H1 (cell line): Measurements from ENCODE around the gene DYNLRB2. TPM values are rescaled to one million over a fixed set of nuclear protein-coding genes. Genes with fewer than 3 reads are reported as not detected.

ENCODE experiments used
- CTCF ChIA-PET: fragments of 300-600 bp; sonication (Branson Sonifier 250); formaldehyde crosslinking; loops from one replicate; lab custom pipeline; 2021; ENCODE audit not compliant: partially characterized antibody; lab: Charles Lee
- POLR2A ChIA-PET: fragments of 300-600 bp; sonication (Branson Sonifier 250); formaldehyde crosslinking; loops from one replicate; lab custom pipeline; 2021; ENCODE audit warnings: inconsistent platforms; ENCODE audit not compliant: partially characterized antibody; lab: Charles Lee
- DNase-seq, 2 experiments: peaks; one replicate each; pipeline versions ENCODE4 v3.0.0 to v3.0.0-alpha.2; 2010 to 2022; ENCODE audit warnings: low spot score in 2 of 2, low read depth in 1 of 2, mixed read lengths in 1 of 2
- FAIRE-seq: peaks from 2 replicates; lab custom pipeline; 2011; peaks lifted over from hg19 to GRCh38; lab: Jason Lieb, UNC
- H2AFZ ChIP-seq: 2 replicates; pipeline ENCODE4 v1.8.1; 2012; ENCODE audit warnings: low read length, inconsistent platforms
- H2AK5ac ChIP-seq: 2 replicates; pipeline ENCODE4 v1.6.1; 2013; ENCODE audit warnings: low read depth, low read length
- H2BK120ac ChIP-seq: replicated peaks from 2 replicates; pipeline ENCODE3; 2013; ENCODE audit warnings: low read depth, low read length, inconsistent platforms
- H2BK12ac ChIP-seq: 2 replicates; pipeline ENCODE4 v1.6.1; 2013; ENCODE audit warnings: low read depth, low read length
- H2BK15ac ChIP-seq: 2 replicates; pipeline ENCODE4 v1.6.1; 2013; ENCODE audit warnings: low read length
- H2BK20ac ChIP-seq: 2 replicates; pipeline ENCODE4 v1.6.1; 2013; ENCODE audit warnings: low read length
- H2BK5ac ChIP-seq: 2 replicates; pipeline ENCODE4 v1.6.1; 2013; ENCODE audit warnings: low read depth, low read length
- H3K14ac ChIP-seq: 2 replicates; pipeline ENCODE4 v1.6.1; 2013; ENCODE audit warnings: inconsistent platforms; ENCODE audit not compliant: insufficient read length
- H3K18ac ChIP-seq: 2 replicates; pipeline ENCODE4 v1.6.1; 2013; ENCODE audit warnings: low read length; ENCODE audit errors: extremely low read depth
- H3K23ac ChIP-seq: 2 replicates; pipeline ENCODE4 v1.6.1; 2013; ENCODE audit warnings: inconsistent platforms; ENCODE audit not compliant: insufficient read length
- H3K23me2 ChIP-seq: 2 replicates; pipeline ENCODE4 v1.6.1; 2013; ENCODE audit warnings: low read depth, low read length
- H3K27ac ChIP-seq: 2 replicates; pipeline ENCODE4 v1.6.1; 2011; ENCODE audit warnings: low read depth, low read length, inconsistent platforms
- H3K27me3 ChIP-seq, 4 experiments: replicated peaks in 1 of 4; 1 replicate in 1 of 4; 2 replicates in 3 of 4; pipeline versions ENCODE4 v1.6.1 to v1.8.1; 2011 to 2013; ENCODE audit warnings: low read length in 3 of 4, mild to moderate bottlenecking in 3 of 4, inconsistent platforms in 2 of 4, mixed read lengths in 2 of 4, moderate library complexity in 1 of 4; ENCODE audit not compliant: control insufficient read depth in 3 of 4, insufficient read depth in 3 of 4; ENCODE audit errors: extremely low read depth in 1 of 4
- H3K36me3 ChIP-seq, 4 experiments: 2 replicates each; pipeline versions ENCODE4 v1.6.1 to v1.8.1; 2011 to 2013; ENCODE audit warnings: mild to moderate bottlenecking in 4 of 4, low read length in 3 of 4, moderate library complexity in 2 of 4, control low read depth in 1 of 4, inconsistent platforms in 1 of 4; ENCODE audit not compliant: insufficient read depth in 4 of 4, control insufficient read depth in 2 of 4
- H3K4ac ChIP-seq: replicated peaks from 2 replicates; pipeline ENCODE3; 2013; ENCODE audit warnings: low read length, low read depth, mixed read lengths, inconsistent platforms; ENCODE audit not compliant: insufficient read length
- H3K4me1 ChIP-seq, 4 experiments: replicated peaks in 1 of 4; 1 replicate in 1 of 4; 2 replicates in 3 of 4; pipeline versions ENCODE4 v1.6.1 to v1.8.1; 2011 to 2013; ENCODE audit warnings: low read length in 3 of 4, inconsistent platforms in 2 of 4, mixed read lengths in 1 of 4; ENCODE audit not compliant: insufficient read depth in 4 of 4, control insufficient read depth in 3 of 4
- H3K4me2 ChIP-seq, 2 experiments: 2 replicates each; pipeline versions ENCODE4 v1.6.1 to v1.8.1; 2011 to 2013; ENCODE audit warnings: low read depth in 2 of 2, low read length in 2 of 2, control low read depth in 1 of 2, inconsistent platforms in 1 of 2, mild to moderate bottlenecking in 1 of 2; ENCODE audit not compliant: insufficient read depth in 1 of 2
- H3K4me3 ChIP-seq, 4 experiments: fragments of 200-600, 300-600 bp in 1 of 4; sonication (generic), shearing (Covaris generic), sonication (Bioruptor Twin) in 1 of 4; 2 replicates each; pipeline versions ENCODE4 v1.5.1 to v1.8.1; 2011 to 2016; ENCODE audit warnings: low read length in 4 of 4, low read depth in 3 of 4, control low read depth in 2 of 4, inconsistent platforms in 2 of 4, mild to moderate bottlenecking in 2 of 4, mixed read lengths in 1 of 4, moderate library complexity in 1 of 4; ENCODE audit not compliant: insufficient read depth in 2 of 4; ENCODE audit errors: extremely low read depth in 1 of 4
- H3K56ac ChIP-seq: replicated peaks from 2 replicates; pipeline ENCODE3; 2013; ENCODE audit warnings: low read depth, mild to moderate bottlenecking, mixed read lengths, low read length, inconsistent platforms; ENCODE audit not compliant: insufficient read length
- H3K79me1 ChIP-seq: 2 replicates; pipeline ENCODE4 v1.6.1; 2013; ENCODE audit warnings: low read depth, low read length, control low read depth
- H3K79me2 ChIP-seq, 2 experiments: 2 replicates each; pipeline versions ENCODE4 v1.6.1 to v1.8.1; 2012 to 2013; ENCODE audit warnings: low read length in 2 of 2, mild to moderate bottlenecking in 2 of 2, inconsistent platforms in 1 of 2; ENCODE audit not compliant: insufficient read depth in 2 of 2, control insufficient read depth in 1 of 2
- H3K9ac ChIP-seq, 4 experiments: replicated peaks in 1 of 4; 1 replicate in 1 of 4; 2 replicates in 3 of 4; pipeline versions ENCODE4 v1.6.1 to v1.8.1; 2011 to 2013; ENCODE audit warnings: low read depth in 3 of 4, low read length in 3 of 4, control low read depth in 2 of 4, mild to moderate bottlenecking in 2 of 4, moderate library complexity in 2 of 4, inconsistent platforms in 1 of 4; ENCODE audit errors: extremely low read depth in 1 of 4
- H3K9me3 ChIP-seq, 2 experiments: 2 replicates each; pipeline versions ENCODE4 v1.6.1 to v1.8.1; 2012 to 2013; ENCODE audit warnings: mild to moderate bottlenecking in 2 of 2, moderate library complexity in 2 of 2, control low read depth in 1 of 2, inconsistent platforms in 1 of 2, low read depth in 1 of 2, low read length in 1 of 2, mixed read lengths in 1 of 2; ENCODE audit not compliant: insufficient read depth in 2 of 2
- H4K20me1 ChIP-seq, 2 experiments: replicated peaks in 1 of 2; 2 replicates each; pipeline versions ENCODE3 to v1.8.1; 2011 to 2013; ENCODE audit warnings: inconsistent platforms in 2 of 2, low read length in 2 of 2, mild to moderate bottlenecking in 1 of 2; ENCODE audit not compliant: insufficient read depth in 2 of 2, control insufficient read depth in 1 of 2
- H4K5ac ChIP-seq: 2 replicates; pipeline ENCODE4 v1.6.1; 2013; ENCODE audit warnings: low read length, low read depth, mixed read lengths, inconsistent platforms; ENCODE audit not compliant: insufficient read length
- H4K8ac ChIP-seq: 2 replicates; pipeline ENCODE4 v1.8.0; 2013; ENCODE audit warnings: mild to moderate bottlenecking, moderate library complexity, low read length, inconsistent platforms; ENCODE audit not compliant: insufficient read depth; ENCODE audit errors: extremely low read depth
- H4K91ac ChIP-seq: replicated peaks from 2 replicates; pipeline ENCODE3; 2013; ENCODE audit warnings: low read length, mixed read lengths, inconsistent platforms; ENCODE audit not compliant: insufficient read length
- CHD1 ChIP-seq: IDR thresholded peaks from 2 replicates; pipeline ENCODE4 v1.6.1; 2012; ENCODE audit warnings: low read depth, low read length, improper control_type of control experiment
- CTCF ChIP-seq, 3 experiments: IDR thresholded peaks; 1 replicate in 2 of 3; 2 replicates in 1 of 3; pipeline versions ENCODE4 v1.5.1 to v1.6.1; 2011; ENCODE audit warnings: low read length in 3 of 3, mild to moderate bottlenecking in 3 of 3, inconsistent platforms in 2 of 3, low read depth in 1 of 3, moderate library complexity in 1 of 3; ENCODE audit not compliant: insufficient read depth in 1 of 3; ENCODE audit errors: control extremely low read depth in 1 of 3
- WGBS, 2 experiments: shearing (Covaris generic) in 1 of 2; methylation state at CpG; one replicate each; pipeline versions ENCODE4 v1.1.6 to v1.1.7; 2013 to 2015; ENCODE audit warnings: low lambda C conversion rate in 2 of 2, mixed read lengths in 2 of 2, inconsistent platforms in 1 of 2, low coverage in 1 of 2, missing lambda C conversion rate in 1 of 2; ENCODE audit not compliant: insufficient replicate concordance in 2 of 2, insufficient coverage in 1 of 2, insufficient read length in 1 of 2; ENCODE audit errors: extremely low coverage in 1 of 2, missing lambda C conversion rate in 1 of 2; 5-methylcytosine and 5-hydroxymethylcytosine counted together
- polyA plus RNA-seq, 7 experiments: library from polyadenylated mRNA; depleted of rRNA in 3 of 7; stranded (reverse) in 5 of 7; unstranded in 2 of 7; fragments of >200 nt in 5 of 7; fragments of 200-250 nt in 2 of 7; gene quantifications; 1 replicate in 5 of 7; 2 replicates in 1 of 7; 4 replicates in 1 of 7; pipeline versions ENCODE4 v1.2.1 to v1.2.3, GENCODE V29; 2011 to 2013; ENCODE audit warnings: missing spikeins in 2 of 7, mixed read lengths in 2 of 7
- total RNA-seq: library from RNA; stranded (reverse); fragmentation: NEBNext Ultra II Directional; extraction: Animal tissue kit (Norgen Biotek cat#: 25700); gene quantifications from 2 replicates; pipeline ENCODE4 v1.2.1, GENCODE V29; 2021

DYNLRB2 gene
- total and polyA plus RNA-seq, 2 of the 8 experiments (the other 6 are each of a cell fraction or from before 2014, with no cell fraction given) = not detected

- Histone ChIP-seq H3K27me3 (no peaks in the 10 kb centered on the region), H4K91ac (no peak overlapping the region), H3K4me3 (no peak overlapping the region), H2AFZ (no peak overlapping the region), H3K23ac (no peak overlapping the region), H3K18ac (no peak overlapping the region), H3K79me2 (no peaks in the 10 kb centered on the region), H2BK5ac (no peak overlapping the region), H4K20me1 (no peaks in the 10 kb centered on the region), H3K36me3 (no peaks in the 10 kb centered on the region), H3K4me1 (peaks cover 0 to 3% (median 0%) of the 10 kb centered on the region in 4 experiments; a peak in 1 of 7 replicates), H2BK120ac (no peak overlapping the region), H3K9ac (no peak overlapping the region), H3K4me2 (no peak overlapping the region), H2BK20ac (no peak overlapping the region), H3K27ac (no peak overlapping the region), H3K56ac (no peak overlapping the region), H2BK15ac (no peak overlapping the region), H2BK12ac (no peak overlapping the region), H4K8ac (no peak overlapping the region), H3K9me3 (no peaks in the 10 kb centered on the region), H3K4ac (no peak overlapping the region), H3K14ac (no peak overlapping the region), H2AK5ac (no peak overlapping the region), H3K79me1 (no peaks in the 10 kb centered on the region), H3K23me2 (no peaks in the 10 kb centered on the region), H4K5ac (no peak overlapping the region)
- TF ChIP-seq CTCF (IDR thresholded peaks at IDR 0.05; ENCODE audit: control extremely low read depth in 1 of 3, insufficient read depth in 1 of 3, low read depth in 1 of 3, low read length in 3 of 3) (peak in 1 of 3 experiments; percentile 1; a peak in 1 of 4 replicates), CHD1 (no peak)
- FAIRE-seq (no peak), DNase-seq (no peak)
- POLR2A ChIA-PET = no interaction called here
- 85% methylated on average over 11 of the region's 11 CpGs; no CpG with 5 or more reads in 1 of the 2 experiments for WGBS, 2 experiments
- CTCF ChIA-PET = interaction anchor here (0.8 kb wide), 1 partner anchor 225 kb away, joined by 3 read pairs; no protein-coding TSS in a partner anchor
Measured at GRCh38 chr16:80500116-80500859, 40.5 kb upstream of the DYNLRB2 start.
